Loucy (cell line): ENCODE measurements around the gene KNSTRN.

Experiments used
- H2AFZ ChIP-seq: fragments of 200-600 bp; sonication (generic); 2 replicates; pipeline ENCODE4 v1.6.0; 2016; ENCODE audit warnings: antibody characterized with exemption, mild to moderate bottlenecking, low read length, moderate library complexity
- H3F3A ChIP-seq: fragments of 200-600 bp; 2 replicates; pipeline ENCODE4 v1.6.0; 2016; ENCODE audit warnings: antibody characterized with exemption, low read depth, mild to moderate bottlenecking
- H3K27me3 ChIP-seq: fragments of 200-600 bp; sonication (generic); 2 replicates; pipeline ENCODE4 v1.6.1; 2014; ENCODE audit warnings: low read length, mild to moderate bottlenecking; ENCODE audit not compliant: insufficient read depth, poor library complexity, severe bottlenecking
- H3K36me3 ChIP-seq: fragments of 200-600 bp; sonication (generic); 2 replicates; pipeline ENCODE4 v1.6.1; 2016; ENCODE audit warnings: low read length; ENCODE audit not compliant: insufficient read depth
- H3K4me1 ChIP-seq: fragments of 200-600 bp; sonication (generic); 2 replicates; pipeline ENCODE4 v1.5.1; 2014; ENCODE audit warnings: low read length, mild to moderate bottlenecking; ENCODE audit not compliant: insufficient read depth, poor library complexity, severe bottlenecking
- H3K4me2 ChIP-seq: fragments of 200-600 bp; sonication (generic); 2 replicates; pipeline ENCODE4 v1.6.0; 2014; ENCODE audit warnings: antibody characterized with exemption, low read length, low read depth, mild to moderate bottlenecking; ENCODE audit not compliant: poor library complexity, severe bottlenecking
- H3K4me3 ChIP-seq: fragments of 200-600 bp; sonication (generic); 2 replicates; pipeline ENCODE4 v1.5.1; 2014; ENCODE audit warnings: low read length, mild to moderate bottlenecking, mixed read lengths; ENCODE audit not compliant: poor library complexity, severe bottlenecking
- H3K79me2 ChIP-seq: fragments of 200-600 bp; sonication (generic); 2 replicates; pipeline ENCODE4 v1.6.1; 2014; ENCODE audit warnings: low read length; ENCODE audit not compliant: insufficient read depth
- H3K9ac ChIP-seq: fragments of 200-600 bp; sonication (generic); 2 replicates; pipeline ENCODE4 v1.6.0; 2014; ENCODE audit warnings: mild to moderate bottlenecking, low read depth, low read length, moderate library complexity; ENCODE audit not compliant: poor library complexity, severe bottlenecking
- H3K9me2 ChIP-seq: fragments of 200-600 bp; sonication (generic); replicated peaks from 2 replicates; pipeline ENCODE4 v1.6.1; 2016; ENCODE audit warnings: low read depth, low read length, mixed read lengths
- H3K9me3 ChIP-seq: fragments of 200-600 bp; sonication (generic); 2 replicates; pipeline ENCODE4 v1.6.1; 2014; ENCODE audit warnings: mild to moderate bottlenecking, antibody characterized with exemption, low read length, low read depth; ENCODE audit not compliant: insufficient read depth
- H4K20me1 ChIP-seq: fragments of 200-600 bp; sonication (generic); 2 replicates; pipeline ENCODE4 v1.6.0; 2014; ENCODE audit warnings: antibody characterized with exemption, low read length, mild to moderate bottlenecking; ENCODE audit not compliant: insufficient read depth, poor library complexity, severe bottlenecking
- CTCF ChIP-seq: fragments of 200-600 bp; sonication (generic); conservative IDR thresholded peaks from 2 replicates; pipeline ENCODE4 v1.5.1; 2014; ENCODE audit warnings: mild to moderate bottlenecking, antibody characterized with exemption, low read length
- EZH2phosphoT487 ChIP-seq: fragments of 200-600 bp; IDR thresholded peaks from 2 replicates; pipeline ENCODE4 v1.6.1; 2018; ENCODE audit warnings: antibody characterized with exemption, mild to moderate bottlenecking, moderate library complexity, borderline replicate concordance

Gene KNSTRN

GRCh38 chr15:40382580-40383456, at the start of gene KNSTRN:
TSS of gene KNSTRN (plus strand) at chr15:40382721. CDS start at chr15:40382836, 115 bp downstream.
- Histone ChIP-seq H3K9ac (peak within 1 kb of the TSS; percentile 98), H3K9me2 (no peaks in the 10 kb centered on the region), H3K9me3 (no peaks in the 10 kb centered on the region), H3K4me1 (peaks cover 22% of the 10 kb centered on the region), H3F3A (no peaks in the 10 kb centered on the region), H3K27me3 (peaks cover 3% of the 10 kb centered on the region), H2AFZ (peak within 1 kb of the TSS; percentile 83), H3K4me2 (peak within 1 kb of the TSS; percentile 99), H3K4me3 (peak within 1 kb of the TSS; percentile 100), H3K36me3 (peaks cover 16% of the 10 kb centered on the region; the same call in 1 of the 2 replicates), H3K79me2 (peaks cover 48% of the 10 kb centered on the region), H4K20me1 (peaks cover 18% of the 10 kb centered on the region)
- no peak for TF ChIP-seq CTCF
- no peak for TF ChIP-seq EZH2phosphoT487

- H3K9me3 ChIP-seq = no peaks in the 10 kb centered on the region
- H3K4me2 ChIP-seq = peak overlapping the region; percentile 79
Measured at GRCh38 chr15:40333922-40334492, 48.5 kb upstream of the KNSTRN start.

GRCh38 chr15:40334541-40334940, 48.0 kb upstream of the KNSTRN start:
- H3K9ac ChIP-seq = peak overlapping the region; percentile 86
- H3K4me1 ChIP-seq = peaks cover 76% of the 10 kb centered on the region
- no peaks in the 10 kb centered on the region for H4K20me1 ChIP-seq
- peak overlapping the region; percentile 79 for H3K4me2 ChIP-seq
- peak overlapping the region; percentile 71 for H3K4me3 ChIP-seq
- peaks cover 3% of the 10 kb centered on the region; the same call in 1 of the 2 replicates for H3K36me3 ChIP-seq
- H3K9me2 ChIP-seq = no peaks in the 10 kb centered on the region
- 0 out of 2 replicates have a peak, but pooled peaks cover 3% of the 10 kb centered on the region for H3F3A ChIP-seq
- H3K79me2 ChIP-seq = peaks cover 38% of the 10 kb centered on the region
- no peaks in the 10 kb centered on the region for H3K9me3 ChIP-seq
- no peaks in the 10 kb centered on the region for H3K27me3 ChIP-seq
- no peak overlapping the region for H2AFZ ChIP-seq
- TF ChIP-seq CTCF (no peak), EZH2phosphoT487 (no peak)

More at GRCh38 chr15:40333922-40334492, 48.5 kb upstream of the KNSTRN start:
- peak overlapping the region; percentile 71 for H3K4me3 ChIP-seq
- no peak for TF ChIP-seq CTCF
- no peak for TF ChIP-seq EZH2phosphoT487
- peaks cover 82% of the 10 kb centered on the region for H3K4me1 ChIP-seq
- H4K20me1 ChIP-seq = no peaks in the 10 kb centered on the region
- peaks cover 3% of the 10 kb centered on the region; the same call in 1 of the 2 replicates for H3K36me3 ChIP-seq
- 0 out of 2 replicates have a peak, but pooled peaks cover 3% of the 10 kb centered on the region for H3F3A ChIP-seq
- peak overlapping the region; percentile 5; the same call in 1 of the 2 replicates for H2AFZ ChIP-seq
- peaks cover 43% of the 10 kb centered on the region for H3K79me2 ChIP-seq
- H3K9me2 ChIP-seq = no peaks in the 10 kb centered on the region
- H3K27me3 ChIP-seq = no peaks in the 10 kb centered on the region
- peak overlapping the region; percentile 86 for H3K9ac ChIP-seq
